Spinal cord (tissue), 10 donors: ENCODE data around the gene ITPRIPL1. TPM values are rescaled to one million over a fixed set of nuclear protein-coding genes. Genes with fewer than 3 reads are reported as not detected.

Source experiments
- DNase-seq, 6 donors: peaks; one replicate each; pipeline versions ENCODE4 v3.0.0 to v3.0.0-alpha.2; 2013 to 2015; ENCODE audit warnings: low spot score in 6 of 6, low read depth in 4 of 6
- H3K27ac ChIP-seq: one replicate; pipeline ENCODE4 v1.5.1; 2013; ENCODE audit warnings: low read depth, low read length, control low read depth
- H3K27me3 ChIP-seq: one replicate; pipeline ENCODE4 v1.6.1; 2013; ENCODE audit warnings: low read length; ENCODE audit not compliant: control insufficient read depth, insufficient read depth
- H3K36me3 ChIP-seq: one replicate; pipeline ENCODE4 v1.6.1; 2013; ENCODE audit warnings: low read length; ENCODE audit not compliant: control insufficient read depth, insufficient read depth
- H3K4me1 ChIP-seq: one replicate; pipeline ENCODE4 v1.6.1; 2013; ENCODE audit warnings: low read length; ENCODE audit not compliant: control insufficient read depth, insufficient read depth
- H3K4me3 ChIP-seq: one replicate; pipeline ENCODE4 v1.5.1; 2013; ENCODE audit warnings: low read depth, low read length, control low read depth
- H3K9me3 ChIP-seq: one replicate; pipeline ENCODE4 v1.6.1; 2013; ENCODE audit warnings: low read length; ENCODE audit not compliant: control insufficient read depth, insufficient read depth
- WGBS: methylation state at CpG from one replicate; pipeline ENCODE4 v1.1.5; 2013; ENCODE audit warnings: missing lambda C conversion rate; ENCODE audit not compliant: insufficient coverage; 5-methylcytosine and 5-hydroxymethylcytosine counted together
- polyA plus RNA-seq, 2 donors: library from polyadenylated mRNA; unstranded; fragments of 120-200 nt; gene quantifications; one replicate each; pipeline ENCODE4 v1.2.1, GENCODE V29; 2013; ENCODE audit not compliant: insufficient read length in 2 of 2
- total RNA-seq, 2 donors: library from RNA; depleted of rRNA in 1 of 2; stranded (reverse); fragments of 120-200 nt in 1 of 2; fragments of >200 nt in 1 of 2; gene quantifications; one replicate each; pipeline versions ENCODE4 v1.2.3 to v1.2.4, GENCODE V29; 2013 to 2014
- donor health status: healthy.

Gene ITPRIPL1
- total and polyA plus RNA-seq, 4 donors, result 1.4 to 7.5 (median 2.2) TPM

DNA sequence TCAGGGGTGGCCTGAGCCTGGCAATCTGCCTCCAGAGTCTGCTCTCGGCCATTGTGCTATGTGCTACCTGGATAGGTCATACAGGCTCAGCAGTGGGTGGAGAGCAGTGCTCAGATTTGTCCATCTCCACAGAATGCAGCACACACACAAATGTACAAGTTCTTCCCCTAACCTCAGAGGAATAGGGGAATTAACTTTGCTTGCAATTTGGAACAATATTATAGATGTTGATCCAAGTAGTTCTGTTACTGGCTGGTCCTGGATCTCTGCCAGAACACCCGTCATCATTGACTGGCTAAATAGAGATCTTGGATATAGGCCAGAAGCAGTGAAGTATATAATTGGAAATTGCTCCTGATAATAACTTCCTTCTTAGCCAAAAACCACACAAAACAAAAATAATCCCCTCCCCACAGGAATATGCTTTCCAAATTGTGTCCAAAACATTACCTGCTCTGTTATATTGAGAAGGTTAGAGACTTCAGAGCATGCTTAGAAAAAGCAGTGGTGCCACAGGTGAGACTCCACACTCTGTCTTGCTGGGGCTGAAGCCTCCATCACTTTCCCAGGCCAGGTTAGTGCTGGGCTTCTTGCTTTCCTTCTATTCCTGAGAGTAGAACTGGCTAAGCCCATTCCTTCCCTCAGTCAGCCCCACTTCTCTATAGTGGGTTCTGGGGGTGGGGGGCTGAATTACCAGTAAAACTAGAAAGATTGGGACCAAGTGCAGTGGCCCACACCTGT, 49.3 kb downstream of the ITPRIPL1 start:
- Histone ChIP-seq H3K9me3 (no peaks in the 10 kb centered on the region), H3K4me3 (no peak overlapping the region), H3K4me1 (no peaks in the 10 kb centered on the region), H3K27me3 (no peaks in the 10 kb centered on the region), H3K27ac (peak overlapping the region; percentile 19), H3K36me3 (peaks cover 9% of the 10 kb centered on the region)
- DNase-seq, result peak in 3 of 6 donors; percentile 23 to 90 (median 63)
- no CpG with 5 or more reads among the region's 2 CpGs for WGBS

Other genes starting within 250 kb of the ITPRIPL1 start
- gene ADRA2B, start 208.7 kb upstream of the ITPRIPL1 start, total RNA-seq, result under 1 TPM; 0.79 to 0.88 TPM
- under 1 TPM; 0.25 to 0.44 TPM for gene ADRA2B, start 208.7 kb upstream of the ITPRIPL1 start, polyA plus RNA-seq
- gene ASTL, start 186.8 kb upstream of the ITPRIPL1 start, total RNA-seq, result under 1 TPM in 1 of 2 donors, not detected in 1; 0.28 TPM
- gene ASTL, start 186.8 kb upstream of the ITPRIPL1 start, polyA plus RNA-seq, result under 1 TPM; 0.27 to 0.33 TPM
- gene DUSP2, start 179.9 kb upstream of the ITPRIPL1 start, total RNA-seq, result 1 to 10 TPM; 5.2 to 7.3 TPM
- 10 to 100 TPM in 1 of 2 donors, 1 to 10 TPM in 1; 8.5 to 10.7 TPM for gene DUSP2, start 179.9 kb upstream of the ITPRIPL1 start, polyA plus RNA-seq
- gene STARD7, start 116.5 kb upstream of the ITPRIPL1 start, total RNA-seq, result 100 to 1,000 TPM; 141 to 162 TPM
- gene STARD7, start 116.5 kb upstream of the ITPRIPL1 start, polyA plus RNA-seq, result 100 to 1,000 TPM; 133 to 152 TPM
- 10 to 100 TPM; 21.2 to 25.0 TPM for gene TMEM127, start 59.3 kb upstream of the ITPRIPL1 start, total RNA-seq
- gene TMEM127, start 59.3 kb upstream of the ITPRIPL1 start, polyA plus RNA-seq, result 10 to 100 TPM; 62.0 to 64.3 TPM
- gene CIAO1, start 59.1 kb upstream of the ITPRIPL1 start, total RNA-seq, result 10 to 100 TPM; 74.2 to 79.4 TPM
- 10 to 100 TPM; 74.5 to 77.3 TPM for gene CIAO1, start 59.1 kb upstream of the ITPRIPL1 start, polyA plus RNA-seq
- gene SNRNP200, start 19.8 kb upstream of the ITPRIPL1 start, total RNA-seq, result 10 to 100 TPM; 63.5 to 78.8 TPM
- gene SNRNP200, start 19.8 kb upstream of the ITPRIPL1 start, polyA plus RNA-seq, result 100 to 1,000 TPM; 146 to 166 TPM
- gene NCAPH, start 10.4 kb downstream of the ITPRIPL1 start, total RNA-seq, result 1 to 10 TPM; 7.2 to 9.0 TPM
- 10 to 100 TPM; 10.5 to 12.5 TPM for gene NCAPH, start 10.4 kb downstream of the ITPRIPL1 start, polyA plus RNA-seq
- gene NEURL3, start 180.0 kb downstream of the ITPRIPL1 start, total RNA-seq, result under 1 TPM; 0.28 to 0.30 TPM
- gene NEURL3, start 180.0 kb downstream of the ITPRIPL1 start, polyA plus RNA-seq, result under 1 TPM; 0.57 to 0.74 TPM
- 1 to 10 TPM; 5.2 to 7.9 TPM for gene ARID5A, start 211.4 kb downstream of the ITPRIPL1 start, total RNA-seq
- 10 to 100 TPM; 11.2 to 12.2 TPM for gene ARID5A, start 211.4 kb downstream of the ITPRIPL1 start, polyA plus RNA-seq